ENCODE results near the gene SGSM2.
A peak's percentile ranks its signal among the peaks of the same experiment; 100 is the strongest.

SGSM2 gene

DNA sequence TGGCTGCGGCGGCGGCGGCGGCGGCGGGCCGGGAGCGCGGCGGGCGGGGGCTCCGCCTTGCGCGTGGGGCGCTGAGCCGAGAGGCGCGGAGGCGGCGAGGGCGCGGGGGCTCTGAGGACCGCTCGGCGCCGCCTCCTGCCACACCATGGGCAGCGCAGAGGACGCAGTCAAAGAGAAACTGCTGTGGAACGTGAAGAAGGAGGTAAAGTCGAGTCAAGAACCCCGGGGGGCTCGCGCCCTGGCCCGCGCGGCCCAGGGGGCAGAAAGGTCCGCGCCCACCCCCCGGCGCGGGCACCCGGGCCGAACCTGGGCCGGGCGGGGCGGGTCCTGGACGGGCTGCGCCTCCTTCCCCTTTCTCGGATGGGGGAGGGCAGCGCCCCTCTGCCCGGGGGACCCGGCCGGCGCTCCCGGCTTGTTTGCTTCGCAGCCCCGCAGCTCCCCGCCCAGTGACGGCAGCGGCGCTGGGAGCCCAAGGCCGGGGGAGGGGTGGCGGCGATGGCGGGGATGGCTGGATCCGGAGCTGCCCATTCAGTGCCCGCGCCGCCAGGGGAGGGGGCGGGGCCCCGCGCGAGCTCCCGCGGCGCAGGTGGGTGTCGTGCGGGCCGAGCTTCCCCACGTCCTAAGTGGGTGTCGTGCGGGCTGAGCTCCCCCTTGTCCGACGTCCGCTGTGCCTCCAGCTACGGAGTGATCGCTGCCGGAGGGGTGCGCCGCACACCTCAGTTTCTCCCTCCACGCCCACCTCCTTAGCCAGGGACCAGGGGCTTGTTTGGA lies 428 bp downstream of the SGSM2 start:
- DNase-seq: peak; percentile 34

DNA sequence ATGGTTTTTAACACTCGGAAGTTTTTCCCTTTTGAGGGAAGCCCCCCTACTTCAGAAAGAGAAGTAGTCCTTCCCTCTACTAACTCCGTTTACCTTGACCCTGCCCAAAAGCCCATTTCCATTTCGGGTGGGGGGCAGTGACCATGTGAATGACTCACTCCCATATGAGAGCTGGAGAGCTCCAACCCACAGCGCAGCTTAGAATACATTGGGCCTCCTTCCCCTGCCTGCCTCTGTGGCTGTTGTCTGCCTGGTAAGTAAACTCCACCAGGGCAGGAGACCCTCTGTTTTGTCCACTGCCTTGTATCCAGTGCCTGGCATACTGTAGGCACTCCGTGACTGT lies 985 bp downstream of the SGSM2 start:
- DNase-seq: no peak

GRCh38 chr17:2343421-2343820 lies 6.1 kb downstream of the SGSM2 start:
- DNase-seq: no peak

DNA sequence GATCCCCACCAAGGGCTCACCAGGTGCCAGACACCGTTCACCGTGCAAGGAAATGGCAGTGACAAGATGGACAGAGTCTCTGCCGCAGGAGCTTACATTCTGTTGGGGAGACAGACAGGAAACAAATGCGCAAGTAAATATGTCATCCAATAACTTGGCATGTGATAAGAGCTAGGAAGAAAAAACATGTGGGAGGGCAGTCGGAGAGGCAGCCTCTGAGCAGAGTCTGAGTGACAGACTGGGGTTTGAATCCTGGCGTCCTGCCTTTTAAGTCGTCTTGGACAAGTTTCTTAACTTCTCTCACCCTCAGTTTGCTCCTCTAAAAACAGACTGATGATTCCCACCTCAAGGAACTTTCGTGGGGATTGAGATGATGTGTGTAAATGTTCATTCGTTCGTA lies 7.2 kb downstream of the SGSM2 start:
- DNase-seq: no peak

GRCh38 chr17:2346475-2346874 lies 9.2 kb downstream of the SGSM2 start:
- no peak for DNase-seq

GRCh38 chr17:2347805-2348685 lies 10.7 kb downstream of the SGSM2 start:
- DNase-seq: peak; percentile 68

DNA sequence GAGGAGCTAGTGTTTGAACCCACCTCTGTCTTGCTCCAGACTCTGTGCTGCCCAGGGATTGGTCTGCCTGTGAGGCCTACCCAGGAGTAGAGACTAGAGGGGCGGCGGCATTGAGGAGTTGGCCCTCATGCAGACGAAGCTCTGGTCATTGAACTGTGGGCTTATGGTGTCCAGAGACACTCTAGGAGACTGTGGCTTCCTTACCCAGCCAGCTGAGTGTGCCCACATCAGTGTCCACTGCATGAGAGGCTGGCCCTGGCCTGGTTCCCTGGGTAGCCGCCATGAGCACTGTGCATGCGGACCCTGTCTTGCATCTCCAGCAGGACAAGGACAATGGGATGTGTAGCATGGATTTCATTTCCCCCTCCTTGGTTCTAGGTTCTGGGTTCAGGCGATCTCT lies 14.0 kb downstream of the SGSM2 start:
- DNase-seq: no peak

- no peak for DNase-seq
These were observed 17.0 kb downstream of the SGSM2 start for GRCh38 chr17:2354311-2354710.

DNA sequence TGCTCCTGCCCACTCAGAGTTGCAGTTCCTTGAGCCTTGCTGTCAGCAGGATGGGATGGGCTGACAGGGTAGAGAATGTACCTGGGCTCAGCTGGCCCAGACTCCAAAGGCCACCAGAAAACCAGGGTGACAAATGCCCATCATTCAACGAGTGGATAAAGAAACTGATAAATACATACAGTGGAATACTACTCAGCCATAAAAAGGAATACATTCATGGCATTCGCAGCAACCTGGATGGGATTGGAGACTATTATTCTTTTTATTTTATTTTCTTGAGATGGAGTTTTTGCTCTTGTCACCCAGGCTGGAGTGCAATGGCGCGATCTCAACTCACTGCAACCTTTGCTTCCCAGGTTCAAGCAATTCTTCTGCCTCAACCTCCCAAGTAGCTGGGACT lies 19.9 kb downstream of the SGSM2 start:
- no peak for DNase-seq

- no peak for DNase-seq
These were observed 20.7 kb downstream of the SGSM2 start for GRCh38 chr17:2357931-2358434.

GRCh38 chr17:2361010-2361760 lies 23.9 kb downstream of the SGSM2 start:
- DNase-seq: no peak

DNA sequence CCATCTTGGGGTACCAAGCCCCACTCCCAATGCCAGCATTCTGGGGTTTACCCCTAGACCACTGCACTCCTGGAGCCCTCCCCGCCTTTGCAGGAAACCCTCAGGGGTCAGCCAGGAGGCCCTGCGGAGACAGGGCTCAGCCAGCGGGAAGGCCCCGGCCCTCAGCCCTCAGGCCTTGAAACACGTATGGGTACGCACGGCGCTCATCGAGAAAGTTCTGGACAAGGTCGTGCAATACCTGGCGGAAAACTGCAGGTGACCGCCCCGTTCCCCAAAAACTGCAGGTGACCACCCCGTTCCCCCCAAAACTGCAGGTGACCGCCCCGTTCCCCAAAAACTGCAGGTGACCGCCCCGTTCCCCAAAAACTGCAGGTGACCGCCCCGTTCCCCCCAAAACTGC lies 24.7 kb downstream of the SGSM2 start:
- no peak for DNase-seq

GRCh38 chr17:2362416-2362815 lies 25.1 kb downstream of the SGSM2 start:
- DNase-seq: no peak

DNA sequence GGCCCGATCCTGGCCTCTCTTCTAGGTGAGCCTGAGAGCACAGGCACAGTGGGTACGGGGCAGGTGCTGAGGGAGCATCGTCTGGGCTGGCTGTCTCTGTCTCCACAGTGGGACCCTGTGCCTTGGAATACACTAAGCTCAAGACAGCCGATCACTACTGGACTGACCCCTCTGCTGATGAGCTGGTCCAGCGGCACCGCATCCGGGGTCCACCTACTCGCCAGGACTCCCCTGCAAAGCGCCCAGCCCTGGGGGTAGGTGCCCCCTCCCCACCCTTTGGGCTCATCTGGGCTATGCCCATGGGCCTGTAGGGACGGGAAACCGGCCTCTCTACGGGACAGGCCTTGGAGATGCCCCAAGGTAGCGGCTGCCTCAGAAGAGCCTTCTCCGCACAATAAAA lies 25.6 kb downstream of the SGSM2 start:
- no peak for DNase-seq

GRCh38 chr17:2363318-2363717 lies 26.0 kb downstream of the SGSM2 start:
- DNase-seq: no peak

DNA sequence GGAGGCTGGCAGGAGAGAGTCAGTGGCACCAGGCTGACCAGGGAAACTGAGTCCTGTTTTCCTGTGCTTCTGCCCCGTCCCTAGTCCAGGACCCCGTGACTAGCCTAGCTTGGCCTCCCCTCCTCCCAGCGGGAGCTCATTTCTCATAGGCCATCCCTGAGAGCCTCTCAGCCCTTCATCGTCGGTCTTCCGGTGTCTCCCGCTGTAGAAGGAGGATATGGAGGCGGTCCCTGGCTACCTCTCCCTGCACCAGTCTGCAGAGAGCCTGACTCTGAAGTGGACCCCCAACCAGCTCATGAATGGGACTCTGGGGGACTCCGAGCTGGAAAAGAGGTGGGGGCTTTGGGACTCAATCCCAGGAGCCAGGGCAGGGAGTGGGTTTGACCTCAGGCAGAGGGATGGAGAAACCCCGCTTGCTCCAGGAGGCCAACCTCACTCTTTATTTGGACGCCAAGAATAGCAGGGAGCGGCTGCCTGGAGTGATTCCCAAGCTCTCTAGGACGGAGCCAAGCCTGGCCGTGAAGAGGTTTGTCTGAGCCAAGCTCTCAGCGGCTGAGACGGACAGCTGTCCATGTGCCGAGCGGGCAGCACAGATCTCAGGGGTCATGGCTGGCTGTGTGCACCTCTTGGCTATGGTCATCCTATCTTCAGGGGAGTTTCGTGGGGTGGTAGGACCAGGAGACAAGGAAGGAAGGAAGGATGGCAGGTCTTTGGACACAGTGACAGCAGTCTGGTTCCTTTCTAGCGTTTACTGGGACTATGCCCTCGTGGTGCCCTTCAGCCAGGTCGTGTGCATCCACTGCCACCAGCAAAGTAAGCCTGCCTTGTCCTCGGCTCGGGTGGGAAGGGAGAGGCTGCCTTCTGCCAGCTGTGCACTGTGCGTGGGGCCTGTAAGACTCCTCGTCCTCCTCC lies 26.8 kb downstream of the SGSM2 start:
- DNase-seq: no peak

DNA sequence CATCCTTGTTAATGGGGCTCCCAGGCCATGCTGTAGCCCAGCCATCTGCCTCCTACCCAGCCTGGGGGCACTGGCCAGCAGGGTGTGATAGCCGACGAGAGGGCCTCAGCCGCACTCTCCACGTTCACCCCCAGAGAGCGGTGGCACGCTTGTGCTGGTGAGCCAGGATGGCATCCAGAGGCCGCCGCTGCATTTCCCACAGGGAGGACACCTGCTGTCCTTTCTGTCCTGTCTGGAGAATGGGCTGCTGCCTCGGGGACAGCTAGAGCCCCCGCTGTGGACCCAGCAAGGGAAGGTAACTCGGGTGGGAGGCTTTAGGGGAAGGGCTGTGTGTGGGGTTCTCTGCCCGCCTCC lies 27.4 kb downstream of the SGSM2 start:
- DNase-seq: no peak

DNA sequence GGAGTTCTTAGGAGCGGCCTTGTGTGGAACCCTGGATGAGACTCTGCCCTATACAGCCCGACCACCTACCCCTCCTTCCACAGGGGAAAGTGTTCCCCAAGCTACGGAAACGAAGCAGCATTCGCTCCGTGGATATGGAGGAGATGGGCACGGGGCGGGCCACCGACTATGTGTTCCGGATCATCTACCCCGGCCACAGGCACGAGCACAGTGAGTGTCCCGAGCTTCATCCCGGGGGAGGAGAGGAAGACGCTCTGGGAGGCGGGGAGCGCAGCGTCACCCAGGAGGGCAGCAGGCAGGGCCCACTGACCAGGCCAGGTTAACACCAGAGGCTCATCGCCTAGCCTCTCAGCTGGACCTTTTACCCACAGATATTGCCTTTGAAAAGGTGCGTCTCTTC lies 27.8 kb downstream of the SGSM2 start:
- DNase-seq: no peak

GRCh38 chr17:2366747-2367494 lies 29.6 kb downstream of the SGSM2 start:
- no peak for DNase-seq

DNA sequence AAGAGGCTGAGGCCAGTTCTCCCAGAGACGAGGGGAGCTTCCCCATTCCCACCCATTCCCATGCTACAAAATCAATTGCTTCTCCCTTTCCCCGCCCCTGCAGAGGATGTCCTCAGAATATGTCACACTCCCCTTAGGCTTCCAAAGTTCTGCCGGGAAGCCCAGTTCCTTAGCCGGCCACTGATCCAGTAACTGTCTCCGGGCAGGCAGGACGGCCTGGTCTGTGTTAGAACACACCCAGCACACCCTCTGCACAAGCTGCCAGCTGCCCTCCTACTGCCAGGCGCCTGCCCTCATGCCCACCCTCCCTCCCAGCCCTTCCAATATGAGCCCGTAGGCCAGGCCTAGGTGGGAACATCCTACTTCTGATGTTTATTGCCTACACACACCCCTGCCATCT lies 31.1 kb downstream of the SGSM2 start:
- no peak for DNase-seq

GRCh38 chr17:2369039-2369438 lies 31.7 kb downstream of the SGSM2 start:
- no peak for DNase-seq
